Liver (tissue), 3 donors: ENCODE results near the gene VPS25.

ENCODE experiments used
- CTCF ChIP-seq: fragments of 150-350 bp; IDR thresholded peaks from 2 replicates; pipeline ENCODE4 v1.5.1; 2017; ENCODE audit warnings: improper control_type of control experiment, low read depth, low read length; ENCODE audit not compliant: missing input control
- FOXA2 ChIP-seq: IDR thresholded peaks from 2 replicates; pipeline ENCODE4 v1.6.1; 2016; ENCODE audit warnings: antibody characterized with exemption
- JUND ChIP-seq, 2 donors: IDR thresholded peaks; 2 replicates each; pipeline ENCODE4 v1.6.1; 2016; ENCODE audit warnings: antibody characterized with exemption in 2 of 2
- MAX ChIP-seq: IDR thresholded peaks from 2 replicates; pipeline ENCODE4 v1.6.1; 2016; ENCODE audit warnings: antibody characterized with exemption
- RAD21 ChIP-seq, 2 donors: IDR thresholded peaks; 2 replicates each; pipeline ENCODE4 v1.6.1; 2016; ENCODE audit warnings: antibody characterized with exemption in 2 of 2, mild to moderate bottlenecking in 2 of 2
- SP1 ChIP-seq: IDR thresholded peaks from 2 replicates; pipeline ENCODE4 v1.6.1; 2018; ENCODE audit warnings: antibody characterized with exemption, mild to moderate bottlenecking
- TAF1 ChIP-seq: conservative IDR thresholded peaks from 2 replicates; pipeline ENCODE4 v1.6.1; 2016; ENCODE audit warnings: antibody characterized with exemption, mild to moderate bottlenecking
- YY1 ChIP-seq: IDR thresholded peaks from 2 replicates; pipeline ENCODE4 v1.6.1; 2016; ENCODE audit warnings: antibody characterized with exemption, mild to moderate bottlenecking
- TF ChIP-seq, protein P1 (sequence below): IDR thresholded peaks from 2 replicates; pipeline ENCODE4 v1.6.1; 2016; ENCODE audit warnings: antibody characterized with exemption, mild to moderate bottlenecking
- donor health status: healthy.
- donor health status: healthy.

DNA sequence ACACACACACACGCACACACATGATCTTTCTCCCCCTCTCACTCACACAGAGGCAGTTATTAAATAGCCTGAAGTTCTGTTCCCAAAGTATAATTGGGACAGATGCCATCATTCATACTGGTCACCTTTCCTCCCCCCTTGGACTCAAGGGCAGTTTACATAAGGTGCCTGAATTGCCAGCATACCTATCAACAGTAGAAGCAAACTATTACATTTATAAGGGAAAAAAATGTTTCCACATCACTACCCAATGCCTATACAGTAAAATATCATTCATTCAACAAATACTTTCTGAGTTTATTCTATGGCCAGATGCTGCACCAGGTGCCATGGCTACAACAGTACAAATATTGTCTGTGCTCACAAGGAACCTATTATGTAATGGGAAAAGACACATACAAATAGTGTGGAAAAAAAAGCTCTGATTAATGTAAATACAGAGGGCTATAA, 31.7 kb downstream of the VPS25 start:
- TF ChIP-seq CTCF: no peak
- no peak for TF ChIP-seq RAD21 (IDR thresholded peaks at IDR 0.05)
- TF ChIP-seq MAX: no peak
- no peak for TF ChIP-seq YY1
- no peak for TF ChIP-seq TAF1
- peak; percentile 46 for TF ChIP-seq SP1
- TF ChIP-seq, protein P1, sequence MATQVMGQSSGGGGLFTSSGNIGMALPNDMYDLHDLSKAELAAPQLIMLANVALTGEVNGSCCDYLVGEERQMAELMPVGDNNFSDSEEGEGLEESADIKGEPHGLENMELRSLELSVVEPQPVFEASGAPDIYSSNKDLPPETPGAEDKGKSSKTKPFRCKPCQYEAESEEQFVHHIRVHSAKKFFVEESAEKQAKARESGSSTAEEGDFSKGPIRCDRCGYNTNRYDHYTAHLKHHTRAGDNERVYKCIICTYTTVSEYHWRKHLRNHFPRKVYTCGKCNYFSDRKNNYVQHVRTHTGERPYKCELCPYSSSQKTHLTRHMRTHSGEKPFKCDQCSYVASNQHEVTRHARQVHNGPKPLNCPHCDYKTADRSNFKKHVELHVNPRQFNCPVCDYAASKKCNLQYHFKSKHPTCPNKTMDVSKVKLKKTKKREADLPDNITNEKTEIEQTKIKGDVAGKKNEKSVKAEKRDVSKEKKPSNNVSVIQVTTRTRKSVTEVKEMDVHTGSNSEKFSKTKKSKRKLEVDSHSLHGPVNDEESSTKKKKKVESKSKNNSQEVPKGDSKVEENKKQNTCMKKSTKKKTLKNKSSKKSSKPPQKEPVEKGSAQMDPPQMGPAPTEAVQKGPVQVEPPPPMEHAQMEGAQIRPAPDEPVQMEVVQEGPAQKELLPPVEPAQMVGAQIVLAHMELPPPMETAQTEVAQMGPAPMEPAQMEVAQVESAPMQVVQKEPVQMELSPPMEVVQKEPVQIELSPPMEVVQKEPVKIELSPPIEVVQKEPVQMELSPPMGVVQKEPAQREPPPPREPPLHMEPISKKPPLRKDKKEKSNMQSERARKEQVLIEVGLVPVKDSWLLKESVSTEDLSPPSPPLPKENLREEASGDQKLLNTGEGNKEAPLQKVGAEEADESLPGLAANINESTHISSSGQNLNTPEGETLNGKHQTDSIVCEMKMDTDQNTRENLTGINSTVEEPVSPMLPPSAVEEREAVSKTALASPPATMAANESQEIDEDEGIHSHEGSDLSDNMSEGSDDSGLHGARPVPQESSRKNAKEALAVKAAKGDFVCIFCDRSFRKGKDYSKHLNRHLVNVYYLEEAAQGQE: no peak
- TF ChIP-seq FOXA2: peak; percentile 31
- TF ChIP-seq JUND (IDR thresholded peaks at IDR 0.05): no peak
